Body of pancreas (tissue), 4 donors: ENCODE data around the gene SASH3. TPM values are rescaled to one million over a fixed set of nuclear protein-coding genes. Genes with fewer than 3 reads are reported as not detected.

Experiments
- ATAC-seq: fragments of 150-250 bp; one replicate; pipeline ENCODE4 v1.9.1; 2016
- DNase-seq, 4 donors: peaks; one replicate each; pipeline ENCODE4 v3.0.0-alpha.2; 2019
- H3K27ac ChIP-seq, 4 donors: fragments of 200-600 bp; sonication (generic); 1 replicate in 3 of 4; 2 replicates in 1 of 4; pipeline versions ENCODE4 v1.5.1 to v1.6.1; 2016 to 2019; ENCODE audit warnings: mild to moderate bottlenecking in 1 of 4, mixed read lengths in 1 of 4, moderate library complexity in 1 of 4
- H3K27me3 ChIP-seq, 2 donors: fragments of 200-600 bp; sonication (generic); one replicate each; pipeline ENCODE4 v1.6.0; 2016; ENCODE audit warnings: mild to moderate bottlenecking in 1 of 2
- H3K36me3 ChIP-seq, 2 donors: fragments of 200-600 bp; sonication (generic); replicated peaks in 1 of 2; 2 replicates each; pipeline ENCODE4 v1.5.1; 2016; ENCODE audit warnings: low read depth in 2 of 2; ENCODE audit not compliant: insufficient read depth in 1 of 2
- H3K4me1 ChIP-seq: fragments of 200-600 bp; sonication (generic); one replicate; pipeline ENCODE4 v1.6.0; 2016
- H3K4me3 ChIP-seq, 2 donors: fragments of 200-600 bp; sonication (generic); 1 replicate in 1 of 2; 2 replicates in 1 of 2; pipeline ENCODE4 v1.5.1; 2016 to 2019
- H3K9me3 ChIP-seq, 3 donors: fragments of 200-600 bp; sonication (generic); 1 replicate in 2 of 3; 2 replicates in 1 of 3; pipeline ENCODE4 v1.5.1; 2016
- CTCF ChIP-seq, 7 experiments: fragments of 450-650 bp in 4 of 7; fragments of 200-600 bp in 3 of 7; sonication (generic) in 3 of 7; IDR thresholded peaks; one replicate each; pipeline ENCODE4 v1.5.1; 2016 to 2019; ENCODE audit warnings: antibody characterized with exemption in 7 of 7
- POLR2A ChIP-seq, 3 donors: fragments of 450-650 bp; IDR thresholded peaks; one replicate each; pipeline ENCODE4 v1.6.1; 2016; ENCODE audit warnings: antibody characterized with exemption in 3 of 3, mild to moderate bottlenecking in 2 of 3
- WGBS, 2 donors: methylation state at CpG; one replicate each; pipeline ENCODE4 v1.1.5; 2017; 5-methylcytosine and 5-hydroxymethylcytosine counted together
- intact Hi-C: fragments of 100-400 bp; cut with DNase I; formaldehyde crosslinking; loops from one replicate; pipeline ENCODE4 v1.15.1; 2023
- small RNA-seq: library from RNA; depleted of rRNA; stranded (forward); fragments of <200 nt; gene quantifications from one replicate; pipeline ENCODE3, GENCODE V24; 2016
- total RNA-seq, 2 donors: library from RNA; depleted of rRNA; stranded (reverse); fragments of >200 nt; gene quantifications; one replicate each; pipeline ENCODE4 v1.1.0, GENCODE V29; 2016

Gene SASH3
- total RNA-seq, 2 donors from 2014 or later: 3.6 TPM

- DNase-seq (peak; percentile 50 to 60 (median 54)), ATAC-seq (peak; percentile 54)
- TF ChIP-seq POLR2A (IDR thresholded peaks at IDR 0.05) (no peak), CTCF (IDR thresholded peaks at IDR 0.05) (no peak)
- WGBS, 2 donors: 4 to 5% methylated on average over 12 to 16 of the region's 17 CpGs
- peak overlapping the region in 3 of 4 donors; percentile 63 to 84 (median 84) for H3K27ac ChIP-seq
- H3K27me3 ChIP-seq: no peaks in the 10 kb centered on the region
- H3K4me1 ChIP-seq: peaks cover 16% of the 10 kb centered on the region
- no peaks in the 10 kb centered on the region for H3K9me3 ChIP-seq
- intact Hi-C loops: no loop called here
- peak overlapping the region; percentile 46 to 75 for H3K4me3 ChIP-seq
- no peaks in the 10 kb centered on the region for H3K36me3 ChIP-seq
Observed at GRCh38 chrX:129842510-129843208, 62.9 kb downstream of the SASH3 start.

GRCh38 chrX:129843209-129843458, 63.4 kb downstream of the SASH3 start:
- 0% methylated on average over 5 to 7 of the region's 23 CpGs for WGBS, 2 donors
- DNase-seq (no peak), ATAC-seq (no peak)

DNA sequence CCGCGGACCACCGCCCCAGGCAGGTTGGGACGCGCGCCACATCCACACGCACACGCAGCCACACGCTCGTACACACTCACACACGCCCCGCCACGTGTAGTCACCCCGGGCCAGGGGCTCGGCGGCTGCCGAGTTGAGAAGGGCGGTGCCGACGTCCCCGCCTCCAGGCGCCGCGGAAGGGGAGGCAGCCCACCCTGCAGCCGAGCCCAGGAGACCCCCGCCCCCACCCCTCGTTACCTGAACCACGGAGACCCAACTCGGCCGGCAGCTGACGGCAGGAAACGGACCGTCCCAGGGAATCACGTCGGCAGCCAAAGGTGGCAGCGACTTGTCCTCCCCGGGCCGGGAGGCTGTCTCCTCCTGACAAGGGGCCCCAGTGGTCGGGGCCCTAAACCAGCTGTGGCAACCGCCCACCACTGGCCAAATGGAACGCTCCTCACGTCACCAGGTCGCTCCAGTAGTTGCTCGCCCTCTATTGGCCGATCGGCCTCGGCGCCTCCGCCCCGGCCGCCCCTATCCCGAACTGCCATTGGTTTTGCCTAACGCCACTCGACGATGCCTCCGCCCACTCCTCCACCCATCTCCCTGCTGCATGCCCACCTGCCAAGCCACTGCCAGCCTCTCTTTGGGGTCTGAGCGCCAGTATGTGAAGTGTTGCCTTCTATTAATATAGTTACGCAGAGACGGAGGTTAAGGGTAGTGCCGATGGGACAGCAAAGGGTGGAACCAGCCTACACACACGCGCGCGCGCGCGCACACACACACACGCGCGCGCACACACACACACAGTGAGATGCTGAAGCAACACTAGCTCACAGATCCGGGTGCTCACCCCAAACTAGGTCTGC, 63.9 kb downstream of the SASH3 start, which contains the start of gene ZDHHC9:
ZDHHC9 (minus strand) TSS at position 428 of the 848 bp plus-strand sequence. CDS start 1,941 bp downstream, outside the sequence.
- ATAC-seq (peak; percentile 97), DNase-seq (peak; percentile 86 to 88 (median 88))
- H3K9me3 ChIP-seq: no peaks in the 10 kb centered on the region
- 0% methylated on average over 10 of the region's 72 CpGs; no CpG with 5 or more reads in 1 of the 2 donors for WGBS, 2 donors
- TF ChIP-seq POLR2A (IDR thresholded peaks at IDR 0.05) (peak in 2 of 3 donors; percentile 49 to 58), CTCF (IDR thresholded peaks at IDR 0.05) (peak in 2 of 7 experiments; percentile 12 to 22)
- peak within 1 kb of the TSS; percentile 54 to 84 (median 74) for H3K27ac ChIP-seq
- peaks cover 16% of the 10 kb centered on the region for H3K4me1 ChIP-seq
- H3K4me3 ChIP-seq: peak within 1 kb of the TSS; percentile 46 to 75
- H3K27me3 ChIP-seq: no peaks in the 10 kb centered on the region
- no peaks in the 10 kb centered on the region for H3K36me3 ChIP-seq
- intact Hi-C loops: no loop called here

More at GRCh38 chrX:129843209-129843458, 63.4 kb downstream of the SASH3 start:
- Histone ChIP-seq H3K4me1 (peaks cover 16% of the 10 kb centered on the region), H3K27me3 (no peaks in the 10 kb centered on the region), H3K36me3 (no peaks in the 10 kb centered on the region), H3K4me3 (peak overlapping the region; percentile 46 to 75), H3K27ac (peak overlapping the region in 3 of 4 donors; percentile 63 to 84 (median 84)), H3K9me3 (no peaks in the 10 kb centered on the region)
- intact Hi-C loops: no loop called here
- no peak for TF ChIP-seq POLR2A (IDR thresholded peaks at IDR 0.05)
- no peak for TF ChIP-seq CTCF (IDR thresholded peaks at IDR 0.05)

Small RNAs within 50 kb of the gene (small RNA-seq; reads per million reads assigned to genes)
- gene RF00017: not detected

Other genes starting within 250 kb of the SASH3 start
- gene OCRL, start 239.7 kb upstream of the SASH3 start, total RNA-seq: 1 to 10 TPM; 7.3 to 9.1 TPM
- not detected for gene APLN, start 125.0 kb upstream of the SASH3 start, total RNA-seq
- gene XPNPEP2, start 41.0 kb upstream of the SASH3 start, total RNA-seq: 1 to 10 TPM in 1 of 2 donors, under 1 TPM in 1; 0.52 to 5.6 TPM
- gene ZDHHC9, start 63.9 kb downstream of the SASH3 start, total RNA-seq: 10 to 100 TPM; 12.7 to 12.9 TPM
- 10 to 100 TPM; 10.9 to 13.8 TPM for gene UTP14A, start 126.2 kb downstream of the SASH3 start, total RNA-seq
- 1 to 10 TPM; 3.0 to 4.4 TPM for gene BCORL1, start 202.7 kb downstream of the SASH3 start, total RNA-seq